GM12878 (cell line): ENCODE measurements around the gene FDX1. TPM values are rescaled to one million over a fixed set of nuclear protein-coding genes. Genes with fewer than 3 reads are reported as not detected.

Source experiments
- ATAC-seq: fragments of 200-7000 bp; cut with Tn5 transposase; 3 replicates; pipeline ENCODE4 v1.9.1; 2020; ENCODE audit warnings: mild to moderate bottlenecking, moderate library complexity
- BruUV-seq: library from RNA; stranded (reverse); fragments of 400-500 nt; replicated peaks from 2 replicates; lab custom pipeline; 2021; lab: Mats Ljungman, UMichigan
- CTCF ChIA-PET: fragments of 300-600 bp; sonication (Branson Sonifier 250); formaldehyde crosslinking; extraction: SDS; loops from one replicate; lab custom pipeline; 2021; ENCODE audit warnings: inconsistent platforms; lab: Yijun Ruan, JAX
- POLR2A ChIA-PET: fragments of 350-600 bp; formaldehyde crosslinking; extraction: SDS; loops from one replicate; lab custom pipeline; 2021; ENCODE audit warnings: inconsistent platforms; lab: Charles Lee
- RAD21 ChIA-PET: fragments of 300-600 bp; sonication (Branson Sonifier 250); formaldehyde crosslinking; loops from one replicate; lab custom pipeline; 2023; ENCODE audit warnings: antibody characterized with exemption; ENCODE audit not compliant: unreplicated experiment; lab: Charles Lee
- SMC1A ChIA-PET: fragments of 300-600 bp; sonication (Branson Sonifier 250); formaldehyde crosslinking; loops from one replicate; lab custom pipeline; 2023; ENCODE audit not compliant: unreplicated experiment, uncharacterized antibody; lab: Charles Lee
- DNase-seq: peaks from one replicate; pipeline ENCODE4 v3.0.0-alpha.2; 2011; ENCODE audit warnings: low read depth, low spot score
- FAIRE-seq: peaks from 3 replicates; lab custom pipeline; 2011; peaks lifted over from hg19 to GRCh38; lab: Jason Lieb, UNC
- H2AFZ ChIP-seq: 2 replicates; pipeline ENCODE4 v1.6.0; 2011; ENCODE audit warnings: low read depth, low read length, control low read depth; ENCODE audit not compliant: control insufficient read depth
- H3K27ac ChIP-seq: 2 replicates; pipeline ENCODE4 v1.5.1; 2011; ENCODE audit warnings: control low read depth; ENCODE audit not compliant: control insufficient read depth, insufficient read depth
- H3K27me3 ChIP-seq, 2 experiments: replicated peaks in 1 of 2; 2 replicates each; pipeline versions ENCODE4 v1.6.0 to v1.6.1; 2011; ENCODE audit warnings: low read length in 1 of 2; ENCODE audit not compliant: control insufficient read depth in 2 of 2, insufficient read depth in 2 of 2
- H3K36me3 ChIP-seq, 2 experiments: 2 replicates each; pipeline ENCODE4 v1.5.1; 2011; ENCODE audit warnings: low read length in 1 of 2; ENCODE audit not compliant: control insufficient read depth in 2 of 2, insufficient read depth in 2 of 2
- H3K4me1 ChIP-seq: 2 replicates; pipeline ENCODE4 v1.6.1; 2011; ENCODE audit warnings: mild to moderate bottlenecking, low read length, moderate library complexity, mixed read lengths; ENCODE audit not compliant: control insufficient read depth, insufficient read depth
- H3K4me2 ChIP-seq: 2 replicates; pipeline ENCODE4 v1.6.0; 2011; ENCODE audit warnings: control low read depth; ENCODE audit not compliant: control insufficient read depth, insufficient read depth
- H3K4me3 ChIP-seq: fragments of 200-600 bp; sonication (generic); 2 replicates; pipeline ENCODE4 v1.5.1; 2016
- H3K79me2 ChIP-seq: 2 replicates; pipeline ENCODE4 v1.6.0; 2011; ENCODE audit warnings: low read length; ENCODE audit not compliant: control insufficient read depth, insufficient read depth
- H3K9ac ChIP-seq: 2 replicates; pipeline ENCODE4 v1.8.0; 2011; ENCODE audit warnings: low read length, control low read depth, mixed read lengths; ENCODE audit not compliant: control insufficient read depth, insufficient read depth
- H3K9me3 ChIP-seq: replicated peaks from 3 replicates; pipeline ENCODE4 v1.5.1; 2011; ENCODE audit warnings: mild to moderate bottlenecking, low read length; ENCODE audit not compliant: control insufficient read depth, insufficient read depth
- H4K20me1 ChIP-seq: 2 replicates; pipeline ENCODE4 v1.6.0; 2011; ENCODE audit not compliant: control insufficient read depth, insufficient read depth
- CREB1 ChIP-seq: IDR thresholded peaks from 2 replicates; pipeline ENCODE4 v1.6.1; 2012; ENCODE audit warnings: low read depth, mild to moderate bottlenecking, inconsistent platforms
- MYC ChIP-seq: IDR thresholded peaks from 2 replicates; pipeline ENCODE4 v1.6.1; 2011; ENCODE audit warnings: mild to moderate bottlenecking, low read length, moderate library complexity, inconsistent platforms; ENCODE audit not compliant: insufficient read depth, insufficient replicate concordance, insufficient read length, severe bottlenecking
- NFYB ChIP-seq: IDR thresholded peaks from 2 replicates; pipeline ENCODE4 v1.6.1; 2011; ENCODE audit warnings: low read depth, mild to moderate bottlenecking, low read length, improper control_type of control experiment, moderate library complexity; ENCODE audit not compliant: insufficient read depth
- NR2C1 ChIP-seq: fragments of 450-650 bp; IDR thresholded peaks from 2 replicates; pipeline ENCODE4 v1.6.1; 2017; ENCODE audit warnings: antibody characterized with exemption, mild to moderate bottlenecking, moderate library complexity
- NR2C2 ChIP-seq: IDR thresholded peaks from 2 replicates; pipeline ENCODE4 v1.6.1; 2011; ENCODE audit warnings: borderline replicate concordance, low read depth; ENCODE audit not compliant: control insufficient read depth, insufficient read length
- SREBF2 ChIP-seq: IDR thresholded peaks from 2 replicates; pipeline ENCODE4 v1.6.1; 2012; ENCODE audit warnings: mild to moderate bottlenecking, low read length
- SUPT20H ChIP-seq: IDR thresholded peaks from 2 replicates; pipeline ENCODE4 v1.6.1; 2011; ENCODE audit warnings: low read depth, mild to moderate bottlenecking, low read length, moderate library complexity, borderline replicate concordance; ENCODE audit not compliant: control insufficient read depth
- SUZ12 ChIP-seq: fragments of 200-600 bp; sonication (generic); IDR thresholded peaks from one replicate; pipeline ENCODE4 v1.6.1; 2018; ENCODE audit warnings: antibody characterized with exemption, mild to moderate bottlenecking; ENCODE audit not compliant: unreplicated experiment
- ZNF274 ChIP-seq: IDR thresholded peaks from one replicate; pipeline ENCODE4 v1.8.0; 2011; ENCODE audit not compliant: insufficient read length, insufficient read depth
- WGBS: methylation state at CpG from one replicate; pipeline ENCODE4 v1.1.6; 2016; ENCODE audit warnings: low lambda C conversion rate; ENCODE audit not compliant: insufficient replicate concordance, insufficient coverage; ENCODE audit errors: missing lambda C conversion rate; 5-methylcytosine and 5-hydroxymethylcytosine counted together
- in situ Hi-C: fragments of 300-500 bp; cut with MboI; formaldehyde crosslinking; loops from 9 replicates; pipeline ENCODE4 v1.14.3; 2018; ENCODE audit warnings: mixed read lengths
- intact Hi-C: fragments of 100-400 bp; cut with micrococcal nuclease; formaldehyde crosslinking; loops from one replicate; pipeline ENCODE4 v1.14.2; 2022; ENCODE audit not compliant: unreplicated experiment
- polyA plus RNA-seq, 11 experiments: library from polyadenylated mRNA; depleted of rRNA in 4 of 11; unstranded in 6 of 11; stranded (reverse) in 5 of 11; fragments of >200 nt; fragmentation: Nextera tagmentation in 4 of 11; fragmentation: Illumina TruSeq in 1 of 11; extraction: Ambion mirVana in 4 of 11; extraction: Trizol in 1 of 11; gene quantifications; 1 replicate in 1 of 11; 2 replicates in 10 of 11; pipeline versions ENCODE4 v1.2.1 to v1.2.3, GENCODE V29; 2011 to 2016; ENCODE audit warnings: inconsistent platforms in 2 of 11, missing spikeins in 2 of 11, low read depth in 1 of 11
- total RNA-seq, 4 experiments: library from RNA; depleted of rRNA in 3 of 4; stranded (reverse); fragments of >200 nt in 3 of 4; fragmentation: Illumina TruSeq in 1 of 4; extraction: Trizol in 1 of 4; gene quantifications; 2 replicates each; pipeline versions ENCODE4 v1.2.1 to v1.2.3, GENCODE V29; 2013 to 2021
- TF ChIP-seq, protein P1 (sequence below): fragments of 450-650 bp; conservative IDR thresholded peaks from 2 replicates; pipeline ENCODE4 v1.6.1; 2017; ENCODE audit warnings: mild to moderate bottlenecking, moderate library complexity
- TF ChIP-seq, protein P2 (sequence below): IDR thresholded peaks from 2 replicates; pipeline ENCODE4 v1.6.1; 2012; ENCODE audit warnings: low read depth, low read length, improper control_type of control experiment
- TF ChIP-seq, protein P3 (sequence below): fragments of 450-650 bp; IDR thresholded peaks from 2 replicates; pipeline ENCODE4 v1.6.1; 2017; ENCODE audit warnings: low read depth, mild to moderate bottlenecking, moderate library complexity
- TF ChIP-seq, protein P4 (sequence below): IDR thresholded peaks from 2 replicates; pipeline ENCODE4 v1.6.1; 2012; ENCODE audit warnings: low read length, inconsistent platforms

The FDX1 gene
- total and polyA plus RNA-seq, 10 of the 15 experiments (the other 5 are each of a cell fraction or from before 2014, with no cell fraction given) = 3.9 to 20.3 (median 8.1) TPM

DNA sequence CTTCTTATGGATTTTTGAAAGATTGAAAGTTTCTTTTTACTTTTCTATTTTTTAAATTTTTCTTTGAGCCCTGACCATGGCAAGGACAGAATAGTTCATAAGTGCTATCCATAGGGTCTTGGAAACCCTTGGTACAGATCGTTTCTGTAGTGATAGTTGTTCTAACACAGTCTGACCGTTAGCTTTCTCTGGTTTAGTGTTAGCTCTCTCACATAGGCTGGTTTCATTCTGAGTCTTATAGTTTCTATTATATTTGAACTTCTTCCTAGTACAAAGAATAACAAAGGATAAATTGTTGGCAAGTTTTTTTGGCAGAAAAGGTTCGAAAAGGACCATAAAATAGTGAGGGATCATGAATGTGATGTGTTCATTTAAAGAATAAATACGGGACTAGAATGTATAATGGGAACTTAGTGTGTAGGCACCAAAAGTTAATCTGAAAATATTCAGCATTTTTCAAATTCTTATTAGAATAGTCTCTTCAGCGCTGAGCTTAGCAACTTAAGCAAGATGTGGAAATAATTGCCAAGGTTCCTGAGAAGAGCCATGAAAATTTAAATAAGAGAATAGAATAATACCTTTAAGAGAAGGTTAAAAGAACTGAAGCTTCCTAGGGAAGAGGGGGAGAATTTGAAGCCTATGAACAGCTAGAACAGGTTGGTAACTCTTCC is 24.1 kb downstream of the FDX1 start:
- no peak overlapping the region for H3K4me2 ChIP-seq
- H3K4me1 ChIP-seq = peaks cover 19% of the 10 kb centered on the region
- ChIA-PET SMC1A (interaction anchor here (0.8 to 3.5 kb wide), 11 partner anchors 8 to 775 kb away, joined by 3 to 12 read pairs (median 3); partner anchors contain the start of gene FDX1), RAD21 (interaction anchor here (0.9 to 1.0 kb wide), 3 partner anchors 11 to 772 kb away, joined by 4 to 6 read pairs (median 5); no protein-coding TSS in a partner anchor), POLR2A (interaction anchor here (0.6 kb wide), 1 partner anchor 13 kb away, joined by 5 read pairs; no protein-coding TSS in a partner anchor), CTCF (interaction anchor here (0.7 to 2.0 kb wide), 6 partner anchors 16 to 775 kb away, joined by 3 to 8 read pairs (median 3); partner anchors contain the start of gene FDX1)
- no peak overlapping the region for H3K27ac ChIP-seq
- DNase-seq (no peak), ATAC-seq (peak; percentile 97), FAIRE-seq (peak; percentile 56)
- 15% methylated on average over 5 of the region's 5 CpGs for WGBS
- in situ Hi-C loops = loop anchor here (10.0 kb wide), 1 partner anchor 991 kb away; no protein-coding TSS in a partner anchor
- H3K79me2 ChIP-seq = no peaks in the 10 kb centered on the region
- no peak overlapping the region for H3K4me3 ChIP-seq
- no peak overlapping the region for H3K9ac ChIP-seq
- no peaks in the 10 kb centered on the region for H3K9me3 ChIP-seq
- no peaks in the 10 kb centered on the region; a peak in 1 of 4 replicates for H3K36me3 ChIP-seq
- intact Hi-C loops = loop anchor here (5.0 kb wide), 1 partner anchor 73 kb away; no protein-coding TSS in a partner anchor
- H2AFZ ChIP-seq = no peak overlapping the region
- H3K27me3 ChIP-seq = no peaks in the 10 kb centered on the region
- H4K20me1 ChIP-seq = no peaks in the 10 kb centered on the region
- BruUV-seq = no TSS peak
- TF ChIP-seq CREB1 (no peak), ZNF274 (no peak), SUZ12 (no peak), NFYB (no peak), SUPT20H (no peak), MYC (no peak), NR2C2 (no peak), NR2C1 (no peak), SREBF2 (no peak)
- TF ChIP-seq, protein P1, sequence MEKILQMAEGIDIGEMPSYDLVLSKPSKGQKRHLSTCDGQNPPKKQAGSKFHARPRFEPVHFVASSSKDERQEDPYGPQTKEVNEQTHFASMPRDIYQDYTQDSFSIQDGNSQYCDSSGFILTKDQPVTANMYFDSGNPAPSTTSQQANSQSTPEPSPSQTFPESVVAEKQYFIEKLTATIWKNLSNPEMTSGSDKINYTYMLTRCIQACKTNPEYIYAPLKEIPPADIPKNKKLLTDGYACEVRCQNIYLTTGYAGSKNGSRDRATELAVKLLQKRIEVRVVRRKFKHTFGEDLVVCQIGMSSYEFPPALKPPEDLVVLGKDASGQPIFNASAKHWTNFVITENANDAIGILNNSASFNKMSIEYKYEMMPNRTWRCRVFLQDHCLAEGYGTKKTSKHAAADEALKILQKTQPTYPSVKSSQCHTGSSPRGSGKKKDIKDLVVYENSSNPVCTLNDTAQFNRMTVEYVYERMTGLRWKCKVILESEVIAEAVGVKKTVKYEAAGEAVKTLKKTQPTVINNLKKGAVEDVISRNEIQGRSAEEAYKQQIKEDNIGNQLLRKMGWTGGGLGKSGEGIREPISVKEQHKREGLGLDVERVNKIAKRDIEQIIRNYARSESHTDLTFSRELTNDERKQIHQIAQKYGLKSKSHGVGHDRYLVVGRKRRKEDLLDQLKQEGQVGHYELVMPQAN = no peak
- TF ChIP-seq, protein P2, sequence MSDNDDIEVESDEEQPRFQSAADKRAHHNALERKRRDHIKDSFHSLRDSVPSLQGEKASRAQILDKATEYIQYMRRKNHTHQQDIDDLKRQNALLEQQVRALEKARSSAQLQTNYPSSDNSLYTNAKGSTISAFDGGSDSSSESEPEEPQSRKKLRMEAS = no peak
- TF ChIP-seq, protein P3, sequence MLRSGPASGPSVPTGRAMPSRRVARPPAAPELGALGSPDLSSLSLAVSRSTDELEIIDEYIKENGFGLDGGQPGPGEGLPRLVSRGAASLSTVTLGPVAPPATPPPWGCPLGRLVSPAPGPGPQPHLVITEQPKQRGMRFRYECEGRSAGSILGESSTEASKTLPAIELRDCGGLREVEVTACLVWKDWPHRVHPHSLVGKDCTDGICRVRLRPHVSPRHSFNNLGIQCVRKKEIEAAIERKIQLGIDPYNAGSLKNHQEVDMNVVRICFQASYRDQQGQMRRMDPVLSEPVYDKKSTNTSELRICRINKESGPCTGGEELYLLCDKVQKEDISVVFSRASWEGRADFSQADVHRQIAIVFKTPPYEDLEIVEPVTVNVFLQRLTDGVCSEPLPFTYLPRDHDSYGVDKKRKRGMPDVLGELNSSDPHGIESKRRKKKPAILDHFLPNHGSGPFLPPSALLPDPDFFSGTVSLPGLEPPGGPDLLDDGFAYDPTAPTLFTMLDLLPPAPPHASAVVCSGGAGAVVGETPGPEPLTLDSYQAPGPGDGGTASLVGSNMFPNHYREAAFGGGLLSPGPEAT = no peak
- TF ChIP-seq, protein P4, sequence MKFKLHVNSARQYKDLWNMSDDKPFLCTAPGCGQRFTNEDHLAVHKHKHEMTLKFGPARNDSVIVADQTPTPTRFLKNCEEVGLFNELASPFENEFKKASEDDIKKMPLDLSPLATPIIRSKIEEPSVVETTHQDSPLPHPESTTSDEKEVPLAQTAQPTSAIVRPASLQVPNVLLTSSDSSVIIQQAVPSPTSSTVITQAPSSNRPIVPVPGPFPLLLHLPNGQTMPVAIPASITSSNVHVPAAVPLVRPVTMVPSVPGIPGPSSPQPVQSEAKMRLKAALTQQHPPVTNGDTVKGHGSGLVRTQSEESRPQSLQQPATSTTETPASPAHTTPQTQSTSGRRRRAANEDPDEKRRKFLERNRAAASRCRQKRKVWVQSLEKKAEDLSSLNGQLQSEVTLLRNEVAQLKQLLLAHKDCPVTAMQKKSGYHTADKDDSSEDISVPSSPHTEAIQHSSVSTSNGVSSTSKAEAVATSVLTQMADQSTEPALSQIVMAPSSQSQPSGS = 0 out of 2 replicates have a peak, but pooled peaks have one; percentile 20
